Esophagus squamous epithelium (tissue), 5 donors: ENCODE results near the gene MCM3AP. TPM values are rescaled to one million over a fixed set of nuclear protein-coding genes. Genes with fewer than 3 reads are reported as not detected.
A peak's percentile ranks its signal among the peaks of the same experiment; 100 is the strongest.

ENCODE experiments used
- DNase-seq: peaks from one replicate; lab custom pipeline; 2025; lab: John Stamatoyannopoulos, UW
- H3K27ac ChIP-seq, 4 donors: fragments of 200-600 bp; sonication (generic); one replicate each; pipeline ENCODE4 v1.5.1; 2016 to 2019; ENCODE audit warnings: mild to moderate bottlenecking in 1 of 4
- H3K27me3 ChIP-seq, 4 donors: fragments of 200-600 bp; sonication (generic); 1 replicate in 3 of 4; 2 replicates in 1 of 4; pipeline versions ENCODE4 v1.5.1 to v1.6.0; 2017 to 2021; ENCODE audit warnings: antibody characterized with exemption in 1 of 4
- H3K36me3 ChIP-seq, 3 donors: fragments of 200-600 bp; sonication (generic); one replicate each; pipeline ENCODE4 v1.5.1; 2016 to 2019
- H3K4me1 ChIP-seq, 3 donors: fragments of 200-600 bp; sonication (generic); one replicate each; pipeline ENCODE4 v1.5.1; 2017 to 2019
- H3K4me3 ChIP-seq, 4 donors: fragments of 200-600 bp; sonication (generic); 1 replicate in 3 of 4; 2 replicates in 1 of 4; pipeline ENCODE4 v1.5.1; 2016 to 2019; ENCODE audit warnings: mild to moderate bottlenecking in 2 of 4, moderate library complexity in 1 of 4
- H3K9me3 ChIP-seq, 3 donors: fragments of 200-600 bp; sonication (generic); one replicate each; pipeline ENCODE4 v1.5.1; 2016 to 2019
- POLR2A ChIP-seq, 4 donors: fragments of 450-650 bp; IDR thresholded peaks; one replicate each; pipeline ENCODE4 v1.6.1; 2017; ENCODE audit warnings: antibody characterized with exemption in 4 of 4, mild to moderate bottlenecking in 4 of 4, moderate library complexity in 3 of 4
- WGBS, 2 donors: methylation state at CpG; one replicate each; pipeline ENCODE4 v1.1.5; 2018; 5-methylcytosine and 5-hydroxymethylcytosine counted together
- intact Hi-C: fragments of 100-400 bp; cut with DNase I; formaldehyde crosslinking; loops from one replicate; pipeline ENCODE4 v1.15.0; 2022
- total RNA-seq, 4 donors: library from RNA; depleted of rRNA; stranded (reverse); fragments of >200 nt; gene quantifications; one replicate each; pipeline ENCODE4 v1.1.0, GENCODE V29; 2016
- TF ChIP-seq, protein P1 (sequence below), 6 experiments: fragments of 450-650 bp in 4 of 6; fragments of 200-600 bp in 2 of 6; sonication (generic) in 2 of 6; IDR thresholded peaks; one replicate each; pipeline ENCODE4 v1.5.1; 2016 to 2019; ENCODE audit warnings: antibody characterized with exemption in 6 of 6, mild to moderate bottlenecking in 4 of 6, moderate library complexity in 4 of 6
- donor health status: DM: yes; HTN: yes; CAD: no.

The MCM3AP gene
- total RNA-seq, 4 donors from 2014 or later: 31.3 to 72.7 (median 63.2) TPM

DNA sequence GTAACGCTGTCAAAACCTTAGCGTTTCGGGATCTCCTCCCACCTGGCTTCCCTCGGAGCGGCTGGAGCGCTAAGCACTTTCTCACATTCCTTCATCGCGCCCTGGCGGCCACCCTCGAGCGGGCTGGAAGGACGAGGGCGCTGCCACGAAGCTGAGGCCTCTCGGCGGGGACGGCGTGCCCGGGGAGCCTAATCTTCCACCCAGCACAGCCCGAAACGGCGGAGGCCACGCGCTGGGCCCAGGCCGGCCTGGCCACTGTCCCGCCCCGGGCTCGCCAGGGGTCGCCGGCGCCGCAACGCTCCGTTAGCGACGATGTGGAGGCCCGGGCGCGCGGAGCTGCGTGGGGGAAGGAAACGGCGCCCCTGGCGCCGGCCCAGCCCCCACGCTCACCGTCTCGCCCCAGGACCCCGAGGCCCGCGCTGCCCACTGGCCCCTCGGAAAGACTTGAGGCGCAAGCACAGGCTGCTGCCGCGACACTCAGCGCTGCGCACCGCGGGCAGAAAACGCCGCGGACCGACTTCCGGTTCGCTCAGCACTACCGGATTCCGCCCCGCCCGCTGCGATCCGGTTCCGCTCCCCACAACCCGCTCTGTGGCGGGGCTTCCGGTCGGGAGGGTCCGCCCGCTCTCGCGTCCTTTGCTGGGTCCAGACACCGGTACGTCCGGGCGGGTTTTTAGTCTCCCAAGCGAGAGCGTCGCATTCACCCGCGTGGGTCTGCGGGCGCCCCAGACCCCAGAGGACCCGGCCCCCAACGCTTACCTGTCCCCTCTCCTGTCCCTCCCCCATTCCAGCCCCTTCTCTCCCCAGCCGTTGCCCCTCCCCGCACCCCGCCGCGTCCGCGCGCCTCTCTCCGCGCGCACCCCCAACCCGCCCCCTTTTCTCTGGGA lies 593 bp upstream of the MCM3AP start, which contains the start of gene YBEY:
Gene YBEY (plus strand): TSS at position 582 of the 887 bp plus-strand sequence. CDS start 572 bp downstream, outside the sequence.
- Histone ChIP-seq H3K36me3 (peaks cover 0 to 33% (median 0%) of the 10 kb centered on the region in 3 donors), H3K27ac (peak within 1 kb of the TSS; percentile 96 to 99 (median 98)), H3K9me3 (no peaks in the 10 kb centered on the region), H3K4me3 (peak within 1 kb of the TSS; percentile 85 to 98 (median 96)), H3K27me3 (no peaks in the 10 kb centered on the region), H3K4me1 (peaks cover 20 to 56% (median 36%) of the 10 kb centered on the region in 3 donors)
- TF ChIP-seq, protein P1, sequence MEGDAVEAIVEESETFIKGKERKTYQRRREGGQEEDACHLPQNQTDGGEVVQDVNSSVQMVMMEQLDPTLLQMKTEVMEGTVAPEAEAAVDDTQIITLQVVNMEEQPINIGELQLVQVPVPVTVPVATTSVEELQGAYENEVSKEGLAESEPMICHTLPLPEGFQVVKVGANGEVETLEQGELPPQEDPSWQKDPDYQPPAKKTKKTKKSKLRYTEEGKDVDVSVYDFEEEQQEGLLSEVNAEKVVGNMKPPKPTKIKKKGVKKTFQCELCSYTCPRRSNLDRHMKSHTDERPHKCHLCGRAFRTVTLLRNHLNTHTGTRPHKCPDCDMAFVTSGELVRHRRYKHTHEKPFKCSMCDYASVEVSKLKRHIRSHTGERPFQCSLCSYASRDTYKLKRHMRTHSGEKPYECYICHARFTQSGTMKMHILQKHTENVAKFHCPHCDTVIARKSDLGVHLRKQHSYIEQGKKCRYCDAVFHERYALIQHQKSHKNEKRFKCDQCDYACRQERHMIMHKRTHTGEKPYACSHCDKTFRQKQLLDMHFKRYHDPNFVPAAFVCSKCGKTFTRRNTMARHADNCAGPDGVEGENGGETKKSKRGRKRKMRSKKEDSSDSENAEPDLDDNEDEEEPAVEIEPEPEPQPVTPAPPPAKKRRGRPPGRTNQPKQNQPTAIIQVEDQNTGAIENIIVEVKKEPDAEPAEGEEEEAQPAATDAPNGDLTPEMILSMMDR (IDR thresholded peaks at IDR 0.05): peak in 4 of 6 experiments; percentile 14 to 55 (median 44)
- peak in 3 of 4 donors; percentile 33 to 80 (median 57) for TF ChIP-seq POLR2A (IDR thresholded peaks at IDR 0.05)
- WGBS, 2 donors: 0% methylated on average over 20 to 34 of the region's 105 CpGs
- peak; percentile 52 for DNase-seq
- intact Hi-C loops: no loop called here

DNA sequence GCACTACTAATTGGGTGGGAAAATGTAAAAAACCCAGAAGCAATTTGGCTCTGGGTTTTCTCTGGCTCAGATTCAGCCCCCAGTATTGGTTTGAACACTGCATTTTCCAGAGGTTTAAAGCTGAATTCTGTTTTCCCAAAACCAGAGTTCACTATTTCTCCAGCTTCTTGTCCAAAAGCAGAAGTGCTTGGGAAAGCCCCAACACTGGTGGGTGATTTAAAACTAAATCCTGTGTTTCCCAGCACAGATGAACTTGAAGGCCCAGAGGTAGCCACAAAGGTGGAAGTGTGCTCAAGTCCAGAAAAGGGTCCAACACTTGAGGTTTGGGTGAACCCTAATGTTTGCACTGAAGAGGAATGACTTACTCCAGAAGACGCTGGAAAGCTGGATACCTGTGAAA lies 678 bp downstream of the MCM3AP start:
- Histone ChIP-seq H3K27me3 (no peaks in the 10 kb centered on the region), H3K27ac (peak overlapping the region in 3 of 4 donors; percentile 98 to 99 (median 98)), H3K4me3 (peak overlapping the region in 3 of 4 donors; percentile 85 to 98 (median 94)), H3K9me3 (no peaks in the 10 kb centered on the region), H3K36me3 (peaks cover 2 to 46% (median 3%) of the 10 kb centered on the region in 3 donors), H3K4me1 (peaks cover 20 to 65% (median 36%) of the 10 kb centered on the region in 3 donors)
- WGBS, 2 donors: 70 to 82% methylated on average over 1 of the region's 1 CpG
- intact Hi-C loops: loop anchor here (5.0 kb wide), 1 partner anchor 52 kb away; no protein-coding TSS in a partner anchor
- DNase-seq: no peak
- no peak for TF ChIP-seq POLR2A (IDR thresholded peaks at IDR 0.05)
- TF ChIP-seq, protein P1 (IDR thresholded peaks at IDR 0.05): no peak

DNA sequence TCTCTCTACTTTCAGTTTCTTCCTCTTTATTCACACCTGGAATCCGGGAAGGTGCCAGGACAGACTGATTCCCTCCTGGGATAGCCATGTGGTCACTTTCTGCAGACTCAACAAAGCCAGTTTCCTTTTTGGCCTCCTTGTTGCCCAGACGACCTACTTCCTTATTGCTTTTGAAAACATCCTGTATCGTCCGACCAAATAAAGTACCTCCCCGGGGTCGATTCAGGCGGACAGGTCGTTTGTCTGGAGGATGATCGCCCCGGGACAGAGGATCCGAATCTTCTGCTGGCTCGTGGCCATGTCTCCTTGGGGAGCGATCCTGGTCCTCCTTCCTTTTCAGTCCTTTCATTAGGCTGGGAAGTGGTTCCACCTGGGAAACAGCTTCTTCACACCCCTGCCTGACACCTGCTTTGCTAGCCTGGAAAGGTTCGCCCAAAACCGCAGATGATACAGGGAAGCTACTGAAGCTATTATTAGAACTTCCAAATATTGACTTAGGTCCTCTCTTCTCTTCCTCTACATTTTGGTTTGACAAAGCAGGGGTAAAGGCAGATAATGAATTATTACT lies 1.2 kb downstream of the MCM3AP start:
- Histone ChIP-seq H3K9me3 (no peaks in the 10 kb centered on the region), H3K27ac (peak overlapping the region in 1 of 4 donors; percentile 13), H3K4me1 (peaks cover 20 to 65% (median 36%) of the 10 kb centered on the region in 3 donors), H3K36me3 (peaks cover 8 to 52% (median 9%) of the 10 kb centered on the region in 3 donors), H3K27me3 (no peaks in the 10 kb centered on the region), H3K4me3 (peak overlapping the region in 2 of 4 donors; percentile 25 to 98)
- no peak for TF ChIP-seq POLR2A (IDR thresholded peaks at IDR 0.05)
- TF ChIP-seq, protein P1 (IDR thresholded peaks at IDR 0.05): no peak
- WGBS, 2 donors: 51 to 53% methylated on average over 9 to 10 of the region's 15 CpGs
- no peak for DNase-seq
- intact Hi-C loops: loop anchor here (5.0 kb wide), 1 partner anchor 52 kb away; no protein-coding TSS in a partner anchor

DNA sequence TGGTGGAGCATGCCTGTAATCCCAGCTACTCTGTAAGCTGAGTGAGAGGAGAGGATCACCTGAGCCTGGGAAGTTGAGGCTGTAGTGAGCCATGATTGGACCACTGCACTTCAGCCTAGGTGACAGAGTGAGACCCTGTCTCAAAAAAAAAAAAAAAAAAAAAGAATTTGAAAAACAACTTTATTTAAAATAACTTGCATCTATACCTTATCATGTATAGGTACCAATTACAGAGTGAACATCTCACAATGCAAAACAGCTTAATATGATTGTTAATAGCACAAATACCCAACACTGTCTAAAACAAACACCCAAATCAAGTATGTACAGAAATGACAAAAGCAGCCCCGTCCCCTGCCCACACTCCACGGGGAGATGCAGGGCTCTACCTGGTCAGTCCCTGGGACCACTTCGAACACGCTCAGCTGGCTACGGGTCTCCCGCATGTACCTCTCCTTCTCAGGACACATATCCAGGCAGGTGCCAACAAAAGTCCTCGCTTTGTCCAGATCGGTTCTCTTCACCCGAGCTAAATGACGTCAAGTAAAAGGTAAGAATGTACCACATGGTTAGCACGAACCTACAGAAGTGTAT lies 10.5 kb downstream of the MCM3AP start:
- no peaks in the 10 kb centered on the region for H3K4me1 ChIP-seq
- no peak for DNase-seq
- H3K4me3 ChIP-seq: no peak overlapping the region
- no peak overlapping the region for H3K27ac ChIP-seq
- peaks cover 50 to 100% (median 77%) of the 10 kb centered on the region in 3 donors for H3K36me3 ChIP-seq
- 90 to 93% methylated on average over 11 of the region's 11 CpGs for WGBS, 2 donors
- H3K9me3 ChIP-seq: no peaks in the 10 kb centered on the region
- intact Hi-C loops: no loop called here
- no peaks in the 10 kb centered on the region for H3K27me3 ChIP-seq
- TF ChIP-seq, protein P1 (IDR thresholded peaks at IDR 0.05): no peak
- no peak for TF ChIP-seq POLR2A (IDR thresholded peaks at IDR 0.05)
